HUES64 (cell line): ENCODE measurements around the gene NXF3.
"Not testable (repeated sequence)": the region's sequence is repeated elsewhere in the genome, so short reads cannot be mapped to it uniquely, and the experiment has no call there.

ENCODE experiments used
- H3K27ac ChIP-seq: 2 replicates; pipeline ENCODE4 v1.7.0; 2013; ENCODE audit warnings: low read depth, low read length, inconsistent platforms
- H3K27me3 ChIP-seq: 2 replicates; pipeline ENCODE4 v1.6.1; 2013; ENCODE audit warnings: mild to moderate bottlenecking, low read length; ENCODE audit not compliant: insufficient read depth
- H3K36me3 ChIP-seq: 2 replicates; pipeline ENCODE4 v1.6.1; 2013; ENCODE audit warnings: mild to moderate bottlenecking, low read length; ENCODE audit not compliant: insufficient read depth
- H3K4me1 ChIP-seq: 2 replicates; pipeline ENCODE4 v1.6.1; 2013; ENCODE audit warnings: mild to moderate bottlenecking, low read length, moderate library complexity; ENCODE audit not compliant: insufficient read depth
- H3K4me3 ChIP-seq: 2 replicates; pipeline ENCODE4 v1.5.1; 2013; ENCODE audit warnings: mild to moderate bottlenecking, low read length, moderate library complexity
- H3K9ac ChIP-seq: 2 replicates; pipeline ENCODE4 v1.6.1; 2013; ENCODE audit warnings: mild to moderate bottlenecking, low read depth, low read length
- H3K9me3 ChIP-seq: 2 replicates; pipeline ENCODE4 v1.6.1; 2013; ENCODE audit warnings: low read depth, low read length; ENCODE audit not compliant: insufficient read depth
- WGBS: fragments of 150-250, 120-280 bp; methylation state at CpG from one replicate; pipeline ENCODE4 v1.1.7; 2013; ENCODE audit warnings: missing lambda C conversion rate; 5-methylcytosine and 5-hydroxymethylcytosine counted together

The NXF3 gene

DNA sequence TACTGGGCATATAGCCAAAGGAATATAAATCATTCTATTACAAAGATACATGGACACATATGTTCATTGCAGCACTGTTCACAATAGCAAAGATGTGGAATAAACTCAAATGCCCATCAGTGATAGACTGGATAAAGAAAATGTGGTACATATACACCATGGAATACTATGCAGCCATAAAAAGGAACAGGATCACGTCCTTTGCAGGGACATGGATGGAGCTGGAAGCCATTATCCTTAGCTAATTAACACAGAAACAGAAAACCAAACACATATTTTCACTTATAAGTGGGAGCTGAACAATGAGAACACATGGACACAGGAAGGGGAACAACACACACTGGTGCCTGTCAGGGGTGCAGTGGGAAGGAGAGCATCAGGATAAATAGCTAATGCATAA is 59.6 kb downstream of the NXF3 start:
- H3K27ac ChIP-seq, H3K36me3 ChIP-seq, H3K9me3 ChIP-seq, H3K27me3 ChIP-seq, H3K9ac ChIP-seq, H3K4me1 ChIP-seq, H3K4me3 ChIP-seq: not testable (repeated sequence)
- 100% methylated on average over 1 of the region's 1 CpG for WGBS
